NCI-H748 (cell line): Measurements from ENCODE around the gene CRHR2.
A peak's percentile ranks its signal among the peaks of the same experiment; 100 is the strongest.

Experiments
- DNase-seq: peaks from one replicate; lab custom pipeline; 2025; ENCODE audit not compliant: unreplicated experiment; lab: John Stamatoyannopoulos, UW

The CRHR2 gene

DNA sequence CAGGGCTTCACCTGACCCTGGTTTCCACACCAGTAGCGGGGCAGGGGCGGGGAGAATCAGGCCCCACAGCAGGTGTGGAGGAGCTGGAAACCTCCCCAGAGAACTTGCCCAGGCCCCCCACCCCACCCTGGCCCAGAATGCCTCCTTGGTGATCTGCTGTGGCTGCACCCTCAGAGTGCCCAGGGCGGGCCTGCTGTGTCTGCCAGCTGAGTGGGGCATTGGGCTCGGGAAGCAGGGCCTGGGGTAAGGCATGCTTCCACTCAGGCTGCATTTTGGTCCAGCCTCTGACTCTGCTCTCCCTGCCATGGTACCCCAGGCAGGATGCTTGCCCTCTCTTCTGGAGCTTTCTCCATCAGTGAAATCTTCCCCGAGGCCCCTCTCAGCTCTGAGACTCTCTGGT, 1.1 kb upstream of the CRHR2 start:
- DNase-seq = no peak

DNA sequence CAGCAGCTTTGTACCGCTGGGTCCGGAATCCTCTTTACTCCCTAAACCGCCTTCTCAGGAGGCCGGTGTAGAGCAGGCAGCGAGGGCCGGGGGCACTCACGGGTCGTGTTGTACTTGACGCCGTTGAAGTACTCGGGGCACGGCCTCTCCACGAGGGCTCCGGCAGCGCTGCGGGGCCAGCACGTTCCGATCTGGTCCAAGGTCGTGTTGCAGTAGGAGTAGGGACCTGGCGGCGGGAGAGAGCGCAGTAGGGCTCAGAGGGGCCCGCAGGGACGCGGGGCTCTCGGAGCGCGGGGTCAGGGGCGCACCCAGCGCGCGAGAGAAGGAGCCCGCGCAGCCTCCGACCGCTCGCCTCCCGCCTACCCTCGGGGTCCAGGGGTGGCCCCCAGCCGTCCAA, 443 bp downstream of the CRHR2 start:
- peak; percentile 45 for DNase-seq

DNA sequence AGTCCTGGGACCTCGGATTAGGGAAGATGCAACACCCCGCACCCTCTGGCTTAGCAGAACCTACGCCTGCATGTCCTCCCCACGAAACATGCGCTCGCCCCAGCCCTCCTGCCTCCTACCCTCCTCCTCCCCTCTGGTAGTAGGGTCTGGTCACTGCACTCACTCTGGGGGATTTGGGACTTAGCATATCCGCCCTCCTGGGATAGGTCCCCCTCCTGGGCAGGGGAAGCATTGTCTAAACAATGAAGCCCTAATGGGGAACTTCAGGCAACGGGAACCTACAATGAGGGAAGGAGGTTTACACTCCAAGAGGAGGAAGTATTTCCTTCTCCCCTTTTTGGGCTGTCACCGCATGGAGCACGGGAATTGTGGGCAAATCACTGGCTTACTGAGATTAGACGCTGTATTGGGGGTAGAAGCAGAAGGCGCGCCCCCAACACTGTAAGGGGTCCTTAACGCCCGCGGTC, 892 bp downstream of the CRHR2 start:
- DNase-seq = no peak

DNA sequence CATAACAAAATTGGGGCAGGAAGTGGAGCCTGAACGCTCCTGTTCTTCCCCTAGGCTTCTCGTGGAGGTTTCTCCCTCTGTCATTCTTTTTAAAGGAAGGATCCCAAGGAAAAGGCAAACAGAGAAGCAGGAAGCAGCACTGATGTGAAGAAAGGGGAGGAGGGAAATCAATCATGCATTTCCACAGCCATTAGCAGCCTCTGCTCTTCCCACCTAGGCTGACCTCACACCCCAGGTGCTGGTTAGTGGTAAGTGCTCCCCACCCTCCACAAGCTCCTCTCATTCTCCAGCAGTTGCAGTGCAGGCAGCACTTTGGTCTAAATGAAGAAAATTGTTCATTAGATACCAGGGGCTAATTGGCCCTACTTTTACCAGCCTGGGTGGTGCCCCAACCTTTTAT, 2.6 kb downstream of the CRHR2 start:
- DNase-seq = no peak

GRCh38 chr7:30678805-30679204, 3.5 kb downstream of the CRHR2 start:
- no peak for DNase-seq

DNA sequence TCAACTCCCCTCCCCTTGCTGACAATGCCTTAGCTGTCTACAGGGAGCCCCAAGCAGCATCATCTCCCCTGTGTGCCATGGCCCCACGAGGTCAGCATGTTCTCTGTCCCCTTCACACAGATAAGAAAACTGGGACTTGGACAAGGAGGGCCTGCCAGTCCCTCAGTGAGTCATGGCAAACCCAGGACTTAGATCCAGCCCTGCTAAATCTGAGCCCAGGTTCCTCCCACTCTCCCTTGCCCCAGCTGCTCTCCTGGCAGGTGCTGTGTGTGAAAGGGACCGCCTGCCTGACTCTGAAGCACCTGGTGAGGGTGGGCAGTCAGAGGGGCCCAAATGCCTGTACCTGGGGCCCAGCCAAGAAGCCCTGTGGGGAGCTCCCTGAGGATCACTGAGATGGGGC, 7.4 kb downstream of the CRHR2 start:
- no peak for DNase-seq

GRCh38 chr7:30674420-30674819, 7.8 kb downstream of the CRHR2 start:
- DNase-seq = no peak

- DNase-seq = no peak
Observed at GRCh38 chr7:30671793-30672465, 10.3 kb downstream of the CRHR2 start.

DNA sequence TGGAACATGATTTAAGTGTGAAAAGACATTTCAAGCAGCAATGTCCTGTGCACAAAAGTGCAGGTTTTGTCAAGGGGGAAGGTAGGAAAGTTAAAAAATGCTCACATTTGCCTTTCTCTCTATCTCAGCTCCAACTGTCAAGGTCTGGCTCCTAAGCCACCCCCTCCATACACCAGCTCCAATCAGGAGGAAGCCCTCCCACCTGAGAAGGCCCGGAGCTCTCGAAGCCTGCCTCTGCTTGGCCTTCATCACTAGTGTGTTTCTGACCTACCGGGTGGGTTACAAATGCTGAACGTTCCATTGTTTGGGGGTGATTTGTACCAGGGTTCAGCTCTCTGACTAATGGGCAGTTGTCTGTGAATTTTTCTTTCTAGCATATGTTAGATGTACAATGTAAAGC, 14.2 kb downstream of the CRHR2 start:
- no peak for DNase-seq

DNA sequence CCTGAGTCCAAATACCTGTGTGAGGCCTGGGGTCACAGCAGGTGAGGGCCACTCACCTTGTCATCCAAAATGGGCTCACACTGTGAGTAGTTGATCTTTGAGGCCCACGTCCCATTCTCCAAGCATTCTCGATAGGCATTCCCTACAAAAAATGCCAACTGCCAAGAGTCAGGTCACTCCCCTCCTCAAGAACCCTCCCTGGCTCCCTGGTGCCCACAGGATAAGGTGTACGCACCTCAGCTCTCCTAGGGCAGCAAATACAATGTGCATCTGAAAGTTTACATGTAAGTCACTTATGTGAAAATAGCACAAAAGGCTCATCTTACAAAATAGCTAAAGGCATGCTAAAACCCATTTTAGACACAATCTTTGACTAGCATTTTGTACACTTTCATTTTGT, 15.1 kb downstream of the CRHR2 start:
- DNase-seq = no peak

DNA sequence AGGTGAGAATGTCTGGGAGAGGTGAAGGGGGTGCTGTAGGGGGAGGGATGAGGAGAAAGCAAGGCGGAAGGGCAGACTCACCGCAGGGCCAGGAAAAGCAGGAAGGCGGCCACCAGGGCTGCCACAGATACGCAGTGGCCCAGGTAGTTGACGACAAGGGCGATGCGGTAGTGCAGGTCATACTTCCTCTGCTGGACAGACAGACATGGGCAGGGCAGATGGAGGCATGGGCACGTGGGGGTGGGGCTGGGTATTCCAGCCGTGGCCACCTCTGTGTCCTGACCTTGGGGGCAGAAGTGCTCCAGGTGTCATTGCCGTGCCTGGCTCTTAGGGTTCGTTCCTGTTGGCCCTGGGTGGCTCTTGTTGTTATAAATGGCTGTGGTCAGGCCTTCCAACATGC, 16.8 kb downstream of the CRHR2 start:
- no peak for DNase-seq

- no peak for DNase-seq
Observed at GRCh38 chr7:30665043-30665442, 17.2 kb downstream of the CRHR2 start.

DNA sequence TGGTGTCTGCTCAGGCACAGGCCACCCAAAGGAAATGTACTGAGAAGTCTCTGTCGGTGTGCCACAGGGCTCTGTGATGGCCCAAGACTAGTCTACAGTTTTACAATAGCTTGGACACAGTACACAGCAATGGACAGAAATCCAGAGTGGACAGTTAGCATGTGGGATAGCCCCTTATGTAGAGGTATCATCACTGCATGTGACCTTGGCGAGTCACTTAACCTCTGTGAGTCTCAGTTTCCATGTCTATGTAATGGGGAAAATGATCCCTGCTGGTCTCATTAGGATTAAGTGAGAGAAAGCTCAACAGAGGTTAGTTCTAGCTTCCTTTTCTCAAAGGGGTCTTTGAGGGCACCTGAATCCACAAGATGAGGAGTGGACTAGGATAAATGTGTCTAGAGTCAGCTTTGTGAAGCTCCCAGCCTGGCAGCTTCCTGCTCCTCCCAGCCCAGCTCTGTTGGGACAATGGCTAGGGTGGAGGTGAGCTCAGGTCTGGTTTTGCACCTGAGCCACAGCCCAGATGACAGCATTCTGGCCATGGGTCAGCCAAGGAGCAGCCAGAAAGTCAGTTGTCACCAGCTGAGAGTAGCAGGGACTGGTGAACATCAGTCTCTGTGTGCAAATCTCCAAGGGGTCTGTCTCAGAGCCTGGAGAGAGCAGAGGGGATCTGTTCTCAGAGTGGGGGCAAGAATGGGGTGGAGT, 17.9 kb downstream of the CRHR2 start:
- DNase-seq = no peak

DNA sequence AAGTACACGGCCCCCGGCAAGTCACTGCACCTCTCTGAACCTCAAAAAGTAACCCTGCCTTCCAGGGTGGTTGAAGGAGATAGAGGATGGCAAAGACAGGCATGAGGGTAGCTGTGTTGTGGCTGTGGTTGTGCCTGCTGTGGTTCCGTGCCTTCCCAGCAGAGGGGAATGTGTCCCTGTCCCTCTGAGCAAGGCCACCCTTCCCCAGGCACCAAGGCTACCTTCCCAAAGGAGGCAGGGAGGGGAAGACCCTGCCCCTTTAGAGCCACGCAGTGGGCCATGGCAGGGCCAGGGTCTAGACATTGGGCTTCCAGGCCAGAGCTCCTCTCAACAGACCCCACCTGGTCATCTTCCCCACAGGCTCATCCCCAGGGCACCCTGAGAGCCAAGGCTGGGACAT, 18.8 kb downstream of the CRHR2 start:
- DNase-seq = no peak

- DNase-seq = no peak
Observed at GRCh38 chr7:30662431-30662939, 19.8 kb downstream of the CRHR2 start.

- no peak for DNase-seq
Observed at GRCh38 chr7:30661926-30662325, 20.3 kb downstream of the CRHR2 start.

- peak; percentile 66 for DNase-seq
Observed at GRCh38 chr7:30660331-30661255, 21.7 kb downstream of the CRHR2 start.

GRCh38 chr7:30659312-30659711, 22.9 kb downstream of the CRHR2 start:
- no peak for DNase-seq

GRCh38 chr7:30658479-30659074, 23.7 kb downstream of the CRHR2 start:
- no peak for DNase-seq

GRCh38 chr7:30657131-30657530, 25.1 kb downstream of the CRHR2 start:
- DNase-seq = no peak
